Measurements from ENCODE around the gene C2CD4A.

C2CD4A gene, protein sequence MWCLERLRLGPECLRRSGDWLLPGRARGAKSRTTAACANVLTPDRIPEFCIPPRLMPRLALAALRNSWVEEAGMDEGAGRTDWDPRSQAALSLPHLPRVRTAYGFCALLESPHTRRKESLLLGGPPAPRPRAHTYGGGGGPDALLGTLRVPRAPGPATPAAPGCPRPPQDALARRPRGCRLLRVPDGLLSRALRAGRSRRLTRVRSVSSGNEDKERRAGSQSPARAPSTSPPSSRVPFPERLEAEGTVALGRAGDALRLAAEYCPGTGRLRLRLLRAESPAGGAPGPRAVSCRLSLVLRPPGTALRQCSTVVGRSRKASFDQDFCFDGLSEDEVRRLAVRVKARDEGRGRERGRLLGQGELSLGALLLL

DNA sequence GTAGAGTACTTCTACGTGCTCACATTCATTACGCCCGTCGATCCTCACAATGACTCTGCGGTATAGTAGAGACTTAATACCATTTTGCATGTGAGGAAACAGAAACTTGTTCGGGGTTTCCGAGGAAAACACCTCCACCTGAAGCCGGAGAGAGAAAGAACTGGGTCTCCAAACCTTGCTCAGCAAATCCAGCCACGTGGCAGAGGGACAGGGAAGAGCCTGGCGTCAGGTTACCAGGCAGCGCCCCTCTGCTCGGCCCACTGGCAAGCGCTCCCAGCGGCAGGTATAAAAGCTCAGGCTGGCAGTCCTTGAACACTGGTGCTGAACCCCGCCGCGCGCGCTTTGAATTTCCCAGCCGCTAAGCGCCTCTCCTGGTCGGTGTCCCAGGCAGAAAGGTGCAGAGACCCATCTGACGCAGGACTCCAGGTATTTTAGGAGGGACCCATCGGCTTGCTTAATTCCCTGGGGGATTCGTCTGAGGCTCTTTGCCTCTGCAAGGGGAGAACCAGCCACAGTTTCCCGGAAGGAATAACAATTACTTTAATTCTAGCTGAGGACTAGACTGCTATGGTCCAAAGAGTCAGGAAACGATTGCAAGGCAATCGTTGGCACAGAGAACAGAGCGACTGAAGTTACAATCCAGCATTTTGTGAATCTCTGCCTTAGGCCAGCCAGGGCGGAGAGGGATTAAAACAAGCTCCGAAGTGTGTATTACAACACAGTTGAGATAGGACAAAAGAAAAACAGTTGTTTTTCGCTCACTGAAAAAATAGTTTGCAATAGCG lies at the start of gene C2CD4A:
C2CD4A (plus strand) TSS at position 315 of the 785 bp plus-strand sequence. CDS start 637 bp downstream, outside the sequence.
- Histone ChIP-seq H3K27me3 (ENCODE audit: insufficient read depth, low read depth, severe bottlenecking) (no peaks in the 10 kb centered on the region), H3K36me3 (no peaks in the 10 kb centered on the region), H3K4me3 (ENCODE audit: low read depth, low read length) (peak within 1 kb of the TSS; percentile 44), H3K27ac (no peak within 1 kb of the TSS), H3K9me3 (ENCODE audit: severe bottlenecking) (no peaks in the 10 kb centered on the region)
- peak; percentile 63 for DNase-seq
- TF ChIP-seq, protein P1, sequence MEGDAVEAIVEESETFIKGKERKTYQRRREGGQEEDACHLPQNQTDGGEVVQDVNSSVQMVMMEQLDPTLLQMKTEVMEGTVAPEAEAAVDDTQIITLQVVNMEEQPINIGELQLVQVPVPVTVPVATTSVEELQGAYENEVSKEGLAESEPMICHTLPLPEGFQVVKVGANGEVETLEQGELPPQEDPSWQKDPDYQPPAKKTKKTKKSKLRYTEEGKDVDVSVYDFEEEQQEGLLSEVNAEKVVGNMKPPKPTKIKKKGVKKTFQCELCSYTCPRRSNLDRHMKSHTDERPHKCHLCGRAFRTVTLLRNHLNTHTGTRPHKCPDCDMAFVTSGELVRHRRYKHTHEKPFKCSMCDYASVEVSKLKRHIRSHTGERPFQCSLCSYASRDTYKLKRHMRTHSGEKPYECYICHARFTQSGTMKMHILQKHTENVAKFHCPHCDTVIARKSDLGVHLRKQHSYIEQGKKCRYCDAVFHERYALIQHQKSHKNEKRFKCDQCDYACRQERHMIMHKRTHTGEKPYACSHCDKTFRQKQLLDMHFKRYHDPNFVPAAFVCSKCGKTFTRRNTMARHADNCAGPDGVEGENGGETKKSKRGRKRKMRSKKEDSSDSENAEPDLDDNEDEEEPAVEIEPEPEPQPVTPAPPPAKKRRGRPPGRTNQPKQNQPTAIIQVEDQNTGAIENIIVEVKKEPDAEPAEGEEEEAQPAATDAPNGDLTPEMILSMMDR (IDR thresholded peaks at IDR 0.05; ENCODE audit: low read depth, low read length): no peak

DNA sequence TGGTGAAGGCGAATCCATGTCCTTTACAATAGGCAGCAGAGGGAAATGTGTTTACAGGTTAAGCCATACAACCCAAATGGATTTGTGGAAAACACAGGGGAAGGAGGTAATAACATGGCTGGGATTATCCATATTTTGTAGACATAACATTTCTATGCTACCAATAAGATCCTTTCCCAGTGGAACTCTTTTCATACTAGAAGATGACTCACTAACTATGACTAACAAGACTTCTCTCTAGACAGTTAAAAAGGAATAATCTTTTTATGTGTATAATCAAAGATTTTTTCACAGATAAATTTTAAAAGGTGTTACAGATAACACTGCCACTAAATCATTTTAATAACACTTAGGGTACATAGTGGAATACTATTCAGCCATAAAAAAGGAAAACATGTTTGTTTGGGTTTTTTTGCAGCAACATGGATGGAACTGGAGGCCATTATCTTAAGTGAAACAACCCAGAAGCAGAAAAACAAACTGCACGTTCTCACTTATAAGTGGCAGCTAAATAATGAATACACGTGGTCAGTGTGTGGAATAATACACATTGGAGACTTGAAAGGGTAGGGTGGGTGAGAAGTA lies 46.1 kb upstream of the C2CD4A start:
- Histone ChIP-seq H3K9me3 (ENCODE audit: severe bottlenecking) (peaks cover 2% of the 10 kb centered on the region), H3K27ac (no peak overlapping the region), H3K4me3 (ENCODE audit: low read depth, low read length) (no peak overlapping the region), H3K27me3 (ENCODE audit: insufficient read depth, low read depth, severe bottlenecking) (no peaks in the 10 kb centered on the region), H3K36me3 (0 out of 2 replicates have a peak, but pooled peaks cover 5% of the 10 kb centered on the region)
- TF ChIP-seq, protein P1 (IDR thresholded peaks at IDR 0.05; ENCODE audit: low read depth, low read length): no peak
- DNase-seq: no peak

DNA sequence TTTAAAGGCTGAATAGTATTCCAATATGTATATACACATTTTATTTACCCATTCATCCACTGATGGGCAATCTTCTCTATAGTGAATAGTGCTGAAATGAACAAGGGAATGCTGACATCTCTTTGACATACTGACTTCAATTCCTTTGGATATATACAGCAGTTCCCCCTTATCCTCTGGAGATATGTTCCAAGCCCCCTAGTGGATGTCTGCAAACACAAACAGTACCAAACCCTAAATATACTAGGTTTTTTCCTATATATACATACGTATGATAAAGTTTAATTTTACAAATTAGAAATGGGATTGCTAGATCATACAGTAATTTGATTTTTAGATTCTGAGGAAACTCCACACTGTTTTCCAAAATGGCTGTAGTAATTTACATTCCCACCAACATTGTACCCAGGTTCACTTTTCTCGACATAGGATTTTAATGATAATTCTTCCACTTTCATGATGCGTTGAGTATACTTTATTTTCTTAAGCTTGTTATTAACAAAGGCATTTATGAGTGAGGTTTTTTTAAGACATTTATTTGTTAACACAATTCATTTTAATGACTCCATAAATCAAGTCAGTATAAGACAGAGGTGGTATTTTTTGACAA lies 44.7 kb upstream of the C2CD4A start:
- peak; percentile 6 for DNase-seq
- Histone ChIP-seq H3K27me3 (ENCODE audit: insufficient read depth, low read depth, severe bottlenecking) (no peaks in the 10 kb centered on the region), H3K4me3 (ENCODE audit: low read depth, low read length) (no peak overlapping the region), H3K36me3 (0 out of 2 replicates have a peak, but pooled peaks cover 5% of the 10 kb centered on the region), H3K27ac (no peak overlapping the region), H3K9me3 (ENCODE audit: severe bottlenecking) (peaks cover 2% of the 10 kb centered on the region)
- TF ChIP-seq, protein P1 (IDR thresholded peaks at IDR 0.05; ENCODE audit: low read depth, low read length): peak; percentile 29; the same call in 1 of the 2 replicates

DNA sequence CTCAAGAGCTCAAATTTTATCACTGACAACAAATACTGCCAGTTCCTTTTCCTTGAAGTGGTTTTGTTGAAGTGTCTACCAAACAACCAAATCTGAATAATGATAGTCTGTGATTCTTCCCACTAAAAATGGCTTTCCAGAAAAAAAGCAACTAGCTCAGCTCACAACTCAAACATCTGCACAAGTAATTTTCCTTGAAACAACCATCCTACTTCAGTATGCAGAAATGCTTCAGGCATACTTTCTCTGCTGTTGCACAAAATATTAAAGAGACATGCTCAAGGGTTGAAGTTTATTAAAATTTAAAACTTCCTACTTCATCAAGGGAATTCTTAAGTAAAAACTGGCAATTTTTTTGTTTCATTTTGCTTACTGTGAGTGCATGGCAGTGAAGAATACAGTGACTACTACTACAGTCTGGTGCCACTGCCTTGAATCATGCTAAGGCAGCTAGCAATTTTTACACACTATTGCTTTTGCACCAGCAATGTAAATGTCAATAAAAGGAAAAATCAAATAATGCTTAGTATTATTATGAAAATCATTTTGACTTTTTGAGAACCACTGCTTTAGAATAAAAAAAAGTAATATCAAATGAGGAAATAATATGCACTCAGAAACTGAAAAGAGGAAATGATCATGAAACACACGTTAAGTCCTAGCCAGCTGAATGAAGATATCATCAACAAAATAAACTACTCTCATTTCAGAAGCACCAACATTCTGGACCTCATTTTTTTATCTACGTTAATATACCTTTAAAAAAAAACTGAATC lies 40.1 kb upstream of the C2CD4A start:
- Histone ChIP-seq H3K4me3 (ENCODE audit: low read depth, low read length) (no peak overlapping the region), H3K27me3 (ENCODE audit: insufficient read depth, low read depth, severe bottlenecking) (no peaks in the 10 kb centered on the region), H3K27ac (no peak overlapping the region), H3K36me3 (no peaks in the 10 kb centered on the region), H3K9me3 (ENCODE audit: severe bottlenecking) (no peaks in the 10 kb centered on the region)
- no peak for DNase-seq
- TF ChIP-seq, protein P1 (IDR thresholded peaks at IDR 0.05; ENCODE audit: low read depth, low read length): no peak

DNA sequence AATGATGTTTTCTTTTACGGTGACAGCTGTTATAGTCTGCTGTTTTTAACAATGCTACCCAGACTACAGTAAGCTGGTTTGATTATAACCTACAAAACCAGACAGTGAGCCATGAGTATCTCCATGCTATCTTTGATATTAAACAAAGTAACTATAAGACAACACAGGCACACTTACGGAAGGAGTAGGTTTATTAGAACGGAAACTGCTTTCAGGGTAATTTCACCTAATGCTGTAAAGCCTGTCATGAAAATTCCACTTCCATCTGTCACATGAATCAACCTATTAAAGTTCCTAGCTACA lies 39.6 kb upstream of the C2CD4A start:
- Histone ChIP-seq H3K4me3 (ENCODE audit: low read depth, low read length) (no peak overlapping the region), H3K36me3 (no peaks in the 10 kb centered on the region), H3K9me3 (ENCODE audit: severe bottlenecking) (no peaks in the 10 kb centered on the region), H3K27ac (no peak overlapping the region), H3K27me3 (ENCODE audit: insufficient read depth, low read depth, severe bottlenecking) (no peaks in the 10 kb centered on the region)
- TF ChIP-seq, protein P1 (IDR thresholded peaks at IDR 0.05; ENCODE audit: low read depth, low read length): no peak
- no peak for DNase-seq

Measured in WERI-Rb-1 (cell line).